Esophagus muscularis mucosa (tissue), 3 donors: ENCODE results near the gene MTFMT.

ENCODE experiments used
- CTCF ChIP-seq, 3 experiments: fragments of 200-600 bp in 2 of 3; fragments of 450-650 bp in 1 of 3; sonication (generic) in 2 of 3; IDR thresholded peaks; one replicate each; pipeline ENCODE4 v1.5.1; 2017 to 2019; ENCODE audit warnings: antibody characterized with exemption in 3 of 3, mild to moderate bottlenecking in 2 of 3, moderate library complexity in 1 of 3
- EP300 ChIP-seq: sonication (generic); formaldehyde crosslinking; IDR thresholded peaks from one replicate; pipeline ENCODE4 v1.6.1; 2017; ENCODE audit warnings: antibody characterized with exemption

- TF ChIP-seq EP300 (no peak), CTCF (IDR thresholded peaks at IDR 0.05) (no peak)
These were observed 36.7 kb upstream of the MTFMT start for GRCh38 chr15:65066001-65066634.
